Measurements from ENCODE around the gene GRIN1. TPM values are rescaled to one million over a fixed set of nuclear protein-coding genes. Genes with fewer than 3 reads are reported as not detected.
A peak's percentile ranks its signal among the peaks of the same experiment; 100 is the strongest.

Gene GRIN1
- total and polyA plus RNA-seq, 2 of the 13 experiments (the other 11 are each of a cell fraction or from before 2014, with no cell fraction given): 0.13 TPM; not detected in 1

GRCh38 chr9:137217276-137218211 is 78.6 kb downstream of the GRIN1 start (continued):
- TF ChIP-seq ZNF280B (CRISPR knock-in tag; IDR thresholded peaks at IDR 0.05; ENCODE audit: borderline replicate concordance) (0 out of 2 replicates have a peak, but pooled peaks have one; percentile 13), ZNF550 (CRISPR knock-in tag; IDR thresholded peaks at IDR 0.05; ENCODE audit: borderline replicate concordance) (no peak), HINFP (CRISPR knock-in tag; IDR thresholded peaks at IDR 0.05; ENCODE audit: low read depth) (0 out of 2 replicates have a peak, but pooled peaks have one; percentile 23), DNMT1 (CRISPR knock-in tag; IDR thresholded peaks at IDR 0.05) (no peak), ZNF414 (CRISPR knock-in tag; IDR thresholded peaks at IDR 0.05) (no peak), THAP9 (CRISPR knock-in tag; IDR thresholded peaks at IDR 0.05; ENCODE audit: borderline replicate concordance) (no peak), KDM2A (CRISPR knock-in tag; IDR thresholded peaks at IDR 0.05; ENCODE audit: borderline replicate concordance, low read depth) (peak; percentile 49), ZNF350 (CRISPR knock-in tag; IDR thresholded peaks at IDR 0.05; ENCODE audit: borderline replicate concordance, low read depth) (peak; percentile 34; the same call in 1 of the 2 replicates), CTCF (CRISPR knock-in tag; IDR thresholded peaks at IDR 0.05) (peak; percentile 50), HES4 (CRISPR knock-in tag; IDR thresholded peaks at IDR 0.05; ENCODE audit: borderline replicate concordance) (no peak), SAFB2 (CRISPR knock-in tag; IDR thresholded peaks at IDR 0.05; ENCODE audit: borderline replicate concordance, low read depth) (no peak), SP5 (CRISPR knock-in tag; IDR thresholded peaks at IDR 0.05; ENCODE audit: borderline replicate concordance, low read depth) (peak; percentile 86), ZNF713 (CRISPR knock-in tag; IDR thresholded peaks at IDR 0.05) (0 out of 2 replicates have a peak, but pooled peaks have one; percentile 79), BCLAF1 (IDR thresholded peaks at IDR 0.05) (no peak), ZC3H4 (CRISPR knock-in tag; IDR thresholded peaks at IDR 0.05; ENCODE audit: borderline replicate concordance) (no peak)

All from HepG2 (cell line).